ENCODE data around the gene G3BP1.
A peak's percentile ranks its signal among the peaks of the same experiment; 100 is the strongest.

The G3BP1 gene

GRCh38 chr5:151770383-151771258 lies 1.1 kb upstream of the G3BP1 start:
- DNase-seq, result peak; percentile 72
- peak overlapping the region; percentile 93 for H3K27ac Mint-ChIP-seq
- no peaks in the 10 kb centered on the region for H3K27me3 Mint-ChIP-seq (ENCODE audit: low read depth, poor library complexity)
- TF ChIP-seq CTCF (IDR thresholded peaks at IDR 0.05), result no peak
- peaks cover 39% of the 10 kb centered on the region for H3K4me1 Mint-ChIP-seq
- peaks cover 4% of the 10 kb centered on the region for H3K36me3 Mint-ChIP-seq (ENCODE audit: low read depth)
- peaks cover 3% of the 10 kb centered on the region for H3K9me3 Mint-ChIP-seq
- H3K4me3 Mint-ChIP-seq, result peak overlapping the region; percentile 70

DNA sequence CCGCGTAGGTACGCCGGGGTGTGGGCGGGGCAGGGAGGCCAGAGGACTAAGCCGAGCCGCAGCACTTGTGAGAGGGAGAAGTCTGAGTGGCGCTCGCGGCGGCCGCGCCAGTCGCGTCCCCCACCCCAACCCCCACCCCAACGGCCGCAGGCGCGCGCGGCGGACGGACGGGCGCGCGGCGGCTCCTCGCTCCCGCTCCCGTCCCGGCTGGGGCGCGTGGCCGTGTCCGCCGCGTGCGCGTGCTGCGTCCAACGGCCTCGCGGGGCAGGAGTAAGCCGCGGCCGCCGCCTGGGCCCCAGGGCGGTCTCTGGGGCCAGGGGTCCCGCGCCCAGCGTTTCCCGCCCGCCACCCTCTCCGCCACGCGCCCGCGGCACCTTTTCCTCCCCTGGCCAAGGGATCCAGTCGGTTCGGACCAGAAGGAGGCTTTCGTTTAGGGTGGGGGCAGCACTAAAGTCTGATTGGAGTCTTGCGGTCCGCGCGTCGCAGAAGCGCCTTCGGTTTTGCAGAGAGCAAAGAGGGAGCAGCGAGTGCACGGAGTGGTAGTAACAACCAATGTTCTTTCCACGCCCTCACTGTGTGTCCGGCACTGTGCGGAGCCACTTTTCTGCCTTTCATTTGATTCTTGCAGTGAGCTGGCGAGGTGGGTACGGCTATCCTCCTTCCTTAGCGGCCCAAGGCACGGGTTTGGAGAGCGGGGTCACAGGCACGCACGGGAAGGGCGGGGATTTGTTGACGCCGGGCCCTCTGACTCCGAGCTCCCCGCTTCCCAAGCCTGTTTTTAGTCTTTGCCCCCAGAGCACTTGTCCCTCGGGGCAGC lies 483 bp downstream of the G3BP1 start:
- Mint-ChIP-seq H3K27ac (peak overlapping the region; percentile 80), H3K4me3 (peak overlapping the region; percentile 88), H3K9me3 (peaks cover 17% of the 10 kb centered on the region), H3K36me3 (ENCODE audit: low read depth) (peaks cover 20% of the 10 kb centered on the region), H3K27me3 (ENCODE audit: low read depth, poor library complexity) (no peaks in the 10 kb centered on the region), H3K4me1 (peaks cover 53% of the 10 kb centered on the region)
- DNase-seq, result peak; percentile 50
- no peak for TF ChIP-seq CTCF (IDR thresholded peaks at IDR 0.05)

DNA sequence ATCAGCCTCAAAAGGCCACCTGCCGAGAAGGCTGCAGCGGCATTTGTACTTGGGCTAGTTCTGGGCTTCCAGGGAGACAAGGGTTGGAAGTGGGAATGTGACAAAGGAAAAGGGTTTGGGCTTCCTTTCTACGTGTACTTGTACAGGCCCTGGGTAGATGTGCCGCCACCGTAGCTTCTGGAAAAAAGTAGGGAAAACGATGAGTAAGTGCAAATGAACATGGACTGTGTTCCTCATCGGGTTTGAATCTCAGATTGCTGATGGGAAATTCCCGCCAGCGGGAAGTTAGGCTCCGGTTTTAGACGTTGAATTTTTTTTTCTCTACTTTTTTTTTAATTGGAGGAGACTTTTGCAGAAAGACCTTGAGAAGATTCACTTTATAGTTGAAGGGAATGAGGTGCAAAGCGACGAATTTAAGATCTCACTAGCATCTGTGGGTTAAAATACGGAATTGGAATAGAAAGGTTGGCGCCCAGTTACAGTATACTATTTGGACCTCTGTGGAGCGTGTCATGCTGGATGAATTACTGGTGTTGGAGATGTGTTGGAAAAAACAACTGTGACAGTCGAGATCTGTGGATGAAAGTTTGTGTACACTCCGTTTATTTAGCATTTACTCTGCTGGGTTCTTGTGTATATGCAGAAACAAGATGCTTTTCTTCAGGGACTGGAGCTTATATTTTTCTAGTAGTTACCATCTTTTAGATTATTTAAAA lies 1.2 kb downstream of the G3BP1 start:
- Mint-ChIP-seq H3K4me3 (peak overlapping the region; percentile 88), H3K36me3 (ENCODE audit: low read depth) (peaks cover 28% of the 10 kb centered on the region), H3K27ac (peak overlapping the region; percentile 80), H3K27me3 (ENCODE audit: low read depth, poor library complexity) (no peaks in the 10 kb centered on the region), H3K9me3 (peaks cover 25% of the 10 kb centered on the region), H3K4me1 (peaks cover 60% of the 10 kb centered on the region)
- TF ChIP-seq CTCF (IDR thresholded peaks at IDR 0.05), result no peak
- no peak for DNase-seq

DNA sequence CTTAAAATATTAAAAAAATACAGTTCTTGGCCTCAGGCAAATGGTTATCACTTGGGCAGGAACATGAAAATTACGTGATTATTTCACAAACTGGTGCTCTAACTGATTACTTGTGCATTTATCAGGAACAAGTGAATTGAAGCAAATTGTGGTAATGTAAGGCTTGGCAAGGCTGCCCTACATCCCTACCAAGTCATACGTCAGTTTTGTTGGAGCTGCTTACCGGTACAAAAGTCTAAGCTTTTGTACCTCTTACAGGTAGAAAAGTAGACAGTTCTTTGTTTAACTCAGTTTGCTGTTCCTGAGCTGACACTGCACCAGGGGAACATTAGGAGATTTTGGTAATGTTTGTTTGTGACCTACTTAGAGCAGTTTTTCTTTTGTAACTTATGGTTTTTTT lies 2.2 kb downstream of the G3BP1 start:
- Mint-ChIP-seq H3K27ac (peak overlapping the region; percentile 25), H3K4me1 (peaks cover 57% of the 10 kb centered on the region)
- DNase-seq, result no peak

More for the DNA sequence above, 2.2 kb downstream of the G3BP1 start:
- peaks cover 30% of the 10 kb centered on the region for H3K9me3 Mint-ChIP-seq
- H3K4me3 Mint-ChIP-seq, result peak overlapping the region; percentile 88
- TF ChIP-seq CTCF (IDR thresholded peaks at IDR 0.05), result no peak
- H3K27me3 Mint-ChIP-seq (ENCODE audit: low read depth, poor library complexity), result no peaks in the 10 kb centered on the region
- H3K36me3 Mint-ChIP-seq (ENCODE audit: low read depth), result peaks cover 38% of the 10 kb centered on the region

Data from nephron progenitor cell (in vitro differentiated cells).